ENCODE measurements around the gene CAPN1. TPM values are rescaled to one million over a fixed set of nuclear protein-coding genes. Genes with fewer than 3 reads are reported as not detected.

CAPN1 gene
- total RNA-seq, 3 donors from 2014 or later = 211 to 389 (median 271) TPM

DNA sequence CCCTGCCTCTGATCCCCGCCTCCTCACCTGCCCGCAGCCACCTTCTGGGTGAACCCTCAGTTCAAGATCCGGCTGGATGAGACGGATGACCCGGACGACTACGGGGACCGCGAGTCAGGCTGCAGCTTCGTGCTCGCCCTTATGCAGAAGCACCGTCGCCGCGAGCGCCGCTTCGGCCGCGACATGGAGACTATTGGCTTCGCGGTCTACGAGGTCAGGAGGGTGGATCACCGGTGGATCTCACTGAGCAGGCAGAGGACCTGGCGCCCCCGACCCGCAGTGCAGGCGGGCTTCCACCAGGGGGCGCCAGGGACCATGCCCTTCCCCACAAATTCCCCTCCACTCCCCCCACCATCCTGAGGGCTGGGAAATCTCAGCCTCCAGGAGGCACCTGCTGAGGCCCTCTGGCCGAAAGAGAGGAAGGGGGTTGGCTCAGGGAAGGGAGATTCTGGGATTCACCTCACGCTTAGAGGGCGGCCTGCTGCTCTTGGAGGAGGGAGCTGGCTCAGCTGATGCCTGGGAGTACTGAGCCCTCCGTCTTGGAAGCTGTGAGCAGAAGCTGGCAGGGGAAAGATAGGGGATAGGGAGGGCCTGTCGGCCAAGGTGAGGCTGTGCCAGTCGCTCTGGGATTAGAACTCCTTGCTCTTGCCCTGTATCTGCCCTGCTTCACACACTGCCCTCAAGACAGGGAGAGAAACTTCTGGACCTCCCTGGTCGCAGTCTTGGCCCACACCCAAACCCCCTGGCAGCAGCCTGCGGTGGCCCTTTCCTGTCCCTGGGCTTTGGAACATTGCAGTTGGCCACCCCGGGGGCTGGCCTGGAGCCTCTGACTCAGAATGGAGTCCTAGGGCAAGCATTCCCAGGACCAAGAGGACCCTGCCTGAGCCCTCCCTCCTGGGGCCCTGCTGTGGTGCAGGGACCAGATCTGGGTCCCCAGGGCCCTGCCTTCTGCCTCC is 23.2 kb downstream of the CAPN1 start:
- peaks cover 12% of the 10 kb centered on the region for H3K4me1 ChIP-seq (ENCODE audit: low read depth)
- intact Hi-C loops (cut with DNase I, micrococcal nuclease) = no loop called here
- no peak overlapping the region for H3K4me3 ChIP-seq
- ATAC-seq (peak; percentile 69), DNase-seq (no peak)
- peaks cover 2% of the 10 kb centered on the region for H3K36me3 ChIP-seq (ENCODE audit: low read depth)
- no peaks in the 10 kb centered on the region for H3K9me3 ChIP-seq
- TF ChIP-seq, protein P1, sequence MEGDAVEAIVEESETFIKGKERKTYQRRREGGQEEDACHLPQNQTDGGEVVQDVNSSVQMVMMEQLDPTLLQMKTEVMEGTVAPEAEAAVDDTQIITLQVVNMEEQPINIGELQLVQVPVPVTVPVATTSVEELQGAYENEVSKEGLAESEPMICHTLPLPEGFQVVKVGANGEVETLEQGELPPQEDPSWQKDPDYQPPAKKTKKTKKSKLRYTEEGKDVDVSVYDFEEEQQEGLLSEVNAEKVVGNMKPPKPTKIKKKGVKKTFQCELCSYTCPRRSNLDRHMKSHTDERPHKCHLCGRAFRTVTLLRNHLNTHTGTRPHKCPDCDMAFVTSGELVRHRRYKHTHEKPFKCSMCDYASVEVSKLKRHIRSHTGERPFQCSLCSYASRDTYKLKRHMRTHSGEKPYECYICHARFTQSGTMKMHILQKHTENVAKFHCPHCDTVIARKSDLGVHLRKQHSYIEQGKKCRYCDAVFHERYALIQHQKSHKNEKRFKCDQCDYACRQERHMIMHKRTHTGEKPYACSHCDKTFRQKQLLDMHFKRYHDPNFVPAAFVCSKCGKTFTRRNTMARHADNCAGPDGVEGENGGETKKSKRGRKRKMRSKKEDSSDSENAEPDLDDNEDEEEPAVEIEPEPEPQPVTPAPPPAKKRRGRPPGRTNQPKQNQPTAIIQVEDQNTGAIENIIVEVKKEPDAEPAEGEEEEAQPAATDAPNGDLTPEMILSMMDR (IDR thresholded peaks at IDR 0.05) = peak; percentile 90

DNA sequence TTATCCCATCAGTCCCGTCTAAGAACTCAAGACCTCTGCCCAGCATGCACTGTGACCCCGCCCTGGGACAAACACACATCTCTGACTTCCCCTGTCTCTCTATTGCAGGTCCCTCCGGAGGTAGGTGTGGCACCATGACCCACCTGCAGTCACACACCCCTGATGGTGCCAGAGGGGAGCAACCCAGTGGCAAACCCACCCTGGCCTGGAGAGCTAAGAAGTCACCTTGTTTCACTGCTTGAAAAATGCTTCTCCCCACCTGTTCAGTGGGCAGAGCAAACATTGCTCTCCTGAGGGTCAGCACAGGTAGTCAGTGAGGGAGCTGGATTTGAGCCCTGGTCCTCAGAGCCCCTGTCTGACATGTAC is 23.9 kb downstream of the CAPN1 start:
- Histone ChIP-seq H3K4me3 (no peak overlapping the region), H3K9me3 (no peaks in the 10 kb centered on the region), H3K36me3 (ENCODE audit: low read depth) (peaks cover 6% of the 10 kb centered on the region), H3K4me1 (ENCODE audit: low read depth) (peaks cover 12% of the 10 kb centered on the region)
- DNase-seq (no peak), ATAC-seq (no peak)
- intact Hi-C loops (cut with DNase I, micrococcal nuclease) = no loop called here
- TF ChIP-seq, protein P1 (IDR thresholded peaks at IDR 0.05) = no peak

DNA sequence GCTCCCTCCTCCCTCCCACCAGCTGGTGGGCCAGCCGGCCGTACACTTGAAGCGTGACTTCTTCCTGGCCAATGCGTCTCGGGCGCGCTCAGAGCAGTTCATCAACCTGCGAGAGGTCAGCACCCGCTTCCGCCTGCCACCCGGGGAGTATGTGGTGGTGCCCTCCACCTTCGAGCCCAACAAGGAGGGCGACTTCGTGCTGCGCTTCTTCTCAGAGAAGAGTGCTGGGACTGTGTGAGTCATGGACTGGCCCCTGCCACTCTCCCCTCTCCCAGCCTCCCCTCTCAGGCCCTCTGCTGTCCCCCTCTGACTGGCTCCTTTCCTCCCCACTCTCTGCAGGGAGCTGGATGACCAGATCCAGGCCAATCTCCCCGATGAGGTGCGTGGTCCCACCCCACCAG is 24.7 kb downstream of the CAPN1 start:
- ATAC-seq = no peak
- TF ChIP-seq, protein P1 (IDR thresholded peaks at IDR 0.05) = no peak
- no peak for DNase-seq
- Histone ChIP-seq H3K4me3 (no peak overlapping the region), H3K9me3 (no peaks in the 10 kb centered on the region), H3K36me3 (ENCODE audit: low read depth) (peaks cover 6% of the 10 kb centered on the region), H3K4me1 (ENCODE audit: low read depth) (peaks cover 12% of the 10 kb centered on the region)
- intact Hi-C loops (cut with DNase I, micrococcal nuclease) = no loop called here

DNA sequence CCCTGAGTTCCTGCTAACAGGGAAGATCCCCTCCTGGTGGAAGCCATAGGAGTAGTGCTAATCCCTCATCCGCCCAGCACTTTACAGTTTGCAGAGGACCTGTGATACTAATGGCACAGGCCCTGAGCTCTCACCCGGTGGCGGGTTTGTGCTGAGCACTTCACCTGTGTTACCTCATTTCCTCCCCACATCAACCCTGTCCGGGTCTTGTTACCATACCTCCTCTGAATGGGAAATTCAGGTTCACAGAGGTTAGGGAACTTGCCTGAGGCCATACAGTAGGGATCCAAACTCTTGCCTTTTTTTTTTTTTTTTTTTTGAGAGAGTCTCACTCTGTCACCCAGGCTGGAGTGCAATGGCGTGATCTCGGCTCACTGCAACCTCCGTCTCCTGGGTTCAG is 25.2 kb downstream of the CAPN1 start:
- no peaks in the 10 kb centered on the region for H3K9me3 ChIP-seq
- TF ChIP-seq, protein P1 (IDR thresholded peaks at IDR 0.05) = no peak
- intact Hi-C loops (cut with DNase I, micrococcal nuclease) = no loop called here
- DNase-seq = no peak
- H3K4me3 ChIP-seq = no peak overlapping the region
- peaks cover 12% of the 10 kb centered on the region for H3K4me1 ChIP-seq (ENCODE audit: low read depth)
- no peak for ATAC-seq
- H3K36me3 ChIP-seq (ENCODE audit: low read depth) = peaks cover 8% of the 10 kb centered on the region

DNA sequence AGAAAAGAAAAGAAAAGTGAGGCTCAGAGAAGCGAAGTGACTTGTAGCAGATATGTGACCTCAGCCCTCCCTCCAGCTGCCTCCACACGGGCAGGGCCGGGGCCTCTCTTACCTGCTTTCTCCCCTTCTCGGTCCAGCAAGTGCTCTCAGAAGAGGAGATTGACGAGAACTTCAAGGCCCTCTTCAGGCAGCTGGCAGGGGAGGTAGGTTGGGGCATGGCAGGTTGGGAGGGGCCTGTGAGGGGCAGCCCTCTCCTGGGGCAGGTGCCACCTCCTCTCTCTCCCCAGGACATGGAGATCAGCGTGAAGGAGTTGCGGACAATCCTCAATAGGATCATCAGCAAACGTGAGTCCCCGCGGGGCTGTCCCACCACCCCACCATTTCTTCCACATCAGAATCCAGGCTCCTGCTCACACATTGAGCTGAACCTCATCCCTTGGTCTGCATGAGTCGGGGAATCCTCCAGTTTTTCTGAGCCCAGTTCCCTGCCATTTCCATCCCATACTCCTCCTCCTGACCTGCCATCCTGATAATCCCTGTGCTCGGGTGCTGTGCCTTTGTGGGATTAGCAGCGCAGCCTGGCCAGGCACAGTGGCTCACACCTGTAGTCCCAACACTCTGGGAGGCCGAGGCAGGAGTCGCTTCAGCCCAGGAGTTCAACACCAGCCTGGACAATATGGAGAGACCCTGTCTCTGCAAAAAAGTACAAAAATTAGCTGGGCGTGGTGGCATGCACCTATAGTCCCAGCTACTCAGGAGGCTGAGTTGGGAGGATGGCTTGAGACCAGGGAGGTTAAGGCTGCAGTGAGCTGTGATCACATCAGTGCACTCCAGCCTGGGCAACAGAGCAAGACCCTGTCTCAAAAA is 26.4 kb downstream of the CAPN1 start:
- DNase-seq (no peak), ATAC-seq (no peak)
- H3K4me1 ChIP-seq (ENCODE audit: low read depth) = peaks cover 12% of the 10 kb centered on the region
- intact Hi-C loops (cut with DNase I, micrococcal nuclease) = no loop called here
- no peaks in the 10 kb centered on the region for H3K9me3 ChIP-seq
- H3K36me3 ChIP-seq (ENCODE audit: low read depth) = peaks cover 8% of the 10 kb centered on the region
- TF ChIP-seq, protein P1 (IDR thresholded peaks at IDR 0.05) = no peak
- no peak overlapping the region for H3K4me3 ChIP-seq

All from mucosa of descending colon (tissue), 3 donors.